IMR-90 (cell line): Measurements from ENCODE around the gene CAVIN1. TPM values are rescaled to one million over a fixed set of nuclear protein-coding genes. Genes with fewer than 3 reads are reported as not detected.

Experiments
- ATAC-seq: fragments of 200-7000 bp; cut with Tn5 transposase; 2 replicates; pipeline ENCODE4 v1.9.1; 2020; ENCODE audit warnings: low read depth, mild to moderate bottlenecking, moderate library complexity
- BruUV-seq: library from RNA; stranded (reverse); fragments of 400-500 nt; replicated peaks from 2 replicates; lab custom pipeline; 2021; lab: Mats Ljungman, UMichigan
- CTCF ChIA-PET: fragments of 300-600 bp; formaldehyde crosslinking; extraction: SDS; loops from one replicate; lab custom pipeline; 2021; ENCODE audit warnings: antibody characterized with exemption; lab: Yijun Ruan, JAX
- POLR2A ChIA-PET: fragments of 300-600 bp; sonication (Branson Sonifier 250); formaldehyde crosslinking; loops from one replicate; lab custom pipeline; 2022; ENCODE audit warnings: antibody characterized with exemption; ENCODE audit not compliant: unreplicated experiment; lab: Charles Lee
- DNase-seq: peaks from one replicate; pipeline ENCODE4 v3.0.0; 2013
- H2AFZ ChIP-seq: replicated peaks from 2 replicates; pipeline ENCODE3; 2013; ENCODE audit warnings: low read length, mild to moderate bottlenecking; ENCODE audit not compliant: poor library complexity
- H2AK5ac ChIP-seq: 2 replicates; pipeline ENCODE4 v1.6.1; 2013; ENCODE audit warnings: low read depth, low read length, inconsistent platforms
- H2AK9ac ChIP-seq: replicated peaks from 2 replicates; pipeline ENCODE3; 2013; ENCODE audit warnings: mild to moderate bottlenecking, low read depth, low read length, moderate library complexity; ENCODE audit not compliant: poor library complexity
- H2BK120ac ChIP-seq: 2 replicates; pipeline ENCODE4 v1.6.1; 2013; ENCODE audit warnings: low read depth, low read length, inconsistent platforms
- H2BK15ac ChIP-seq: 3 replicates; pipeline ENCODE4 v1.6.1; 2013; ENCODE audit warnings: low read depth, low read length, inconsistent platforms
- H2BK20ac ChIP-seq: 2 replicates; pipeline ENCODE4 v1.6.1; 2013; ENCODE audit warnings: low read depth, mild to moderate bottlenecking, inconsistent platforms, low read length, moderate library complexity
- H2BK5ac ChIP-seq: 2 replicates; pipeline ENCODE4 v1.6.1; 2013; ENCODE audit warnings: mild to moderate bottlenecking, low read depth, low read length, inconsistent platforms; ENCODE audit not compliant: poor library complexity, severe bottlenecking
- H3K14ac ChIP-seq: replicated peaks from 2 replicates; pipeline ENCODE4 v1.6.1; 2013; ENCODE audit warnings: low read depth, low read length, inconsistent platforms
- H3K18ac ChIP-seq: 2 replicates; pipeline ENCODE4 v1.6.1; 2013; ENCODE audit warnings: low read depth, low read length, control low read depth
- H3K23ac ChIP-seq: 2 replicates; pipeline ENCODE4 v1.6.1; 2013; ENCODE audit warnings: low read depth, low read length, inconsistent platforms
- H3K27ac ChIP-seq: 2 replicates; pipeline ENCODE4 v1.5.1; 2013; ENCODE audit warnings: mild to moderate bottlenecking, control low read depth, low read length; ENCODE audit not compliant: insufficient read depth
- H3K27me3 ChIP-seq: 2 replicates; pipeline ENCODE4 v1.6.1; 2013; ENCODE audit warnings: low read length; ENCODE audit not compliant: control insufficient read depth, insufficient read depth
- H3K36me3 ChIP-seq: 2 replicates; pipeline ENCODE4 v1.6.1; 2013; ENCODE audit warnings: low read length, mixed read lengths; ENCODE audit not compliant: control insufficient read depth, insufficient read depth
- H3K4ac ChIP-seq: 2 replicates; pipeline ENCODE4 v1.6.1; 2013; ENCODE audit warnings: low read depth, low read length, inconsistent platforms
- H3K4me1 ChIP-seq: 2 replicates; pipeline ENCODE4 v1.6.1; 2013; ENCODE audit warnings: low read length, mixed read lengths; ENCODE audit not compliant: control insufficient read depth, insufficient read depth
- H3K4me2 ChIP-seq: 2 replicates; pipeline ENCODE4 v1.6.1; 2013; ENCODE audit warnings: low read depth, mild to moderate bottlenecking, control low read depth, low read length, moderate library complexity
- H3K4me3 ChIP-seq: 2 replicates; pipeline ENCODE4 v1.5.1; 2013; ENCODE audit warnings: low read depth, mild to moderate bottlenecking, control low read depth, low read length, moderate library complexity; ENCODE audit not compliant: insufficient read depth
- H3K56ac ChIP-seq: 2 replicates; pipeline ENCODE4 v1.6.1; 2013; ENCODE audit warnings: low read length, inconsistent platforms; ENCODE audit not compliant: insufficient read depth; ENCODE audit errors: extremely low read depth
- H3K79me1 ChIP-seq, 2 experiments: 2 replicates each; pipeline ENCODE4 v1.6.1; 2013; ENCODE audit warnings: low read length in 2 of 2, inconsistent platforms in 1 of 2, low read depth in 1 of 2
- H3K9ac ChIP-seq: 2 replicates; pipeline ENCODE4 v1.6.1; 2013; ENCODE audit warnings: low read depth, low read length, control low read depth
- H3K9me1 ChIP-seq: 2 replicates; pipeline ENCODE4 v1.6.1; 2013; ENCODE audit warnings: low read length, inconsistent platforms; ENCODE audit not compliant: insufficient read depth
- H3K9me3 ChIP-seq: 2 replicates; pipeline ENCODE4 v1.6.1; 2013; ENCODE audit warnings: low read length; ENCODE audit not compliant: control insufficient read depth, insufficient read depth
- H4K20me1 ChIP-seq: 2 replicates; pipeline ENCODE4 v1.6.1; 2013; ENCODE audit warnings: low read length, inconsistent platforms; ENCODE audit not compliant: insufficient read depth
- H4K5ac ChIP-seq: 2 replicates; pipeline ENCODE4 v1.6.1; 2013; ENCODE audit warnings: mild to moderate bottlenecking, low read depth, low read length, control low read depth
- H4K8ac ChIP-seq, 2 experiments: 2 replicates each; pipeline ENCODE4 v1.6.1; 2013; ENCODE audit warnings: low read depth in 2 of 2, low read length in 2 of 2, control low read depth in 1 of 2, inconsistent platforms in 1 of 2
- H4K91ac ChIP-seq: 2 replicates; pipeline ENCODE4 v1.6.1; 2013; ENCODE audit warnings: low read depth, low read length, inconsistent platforms; ENCODE audit not compliant: insufficient read depth
- BHLHE40 ChIP-seq: fragments of 150-350 bp; IDR thresholded peaks from 2 replicates; pipeline ENCODE4 v1.6.1; 2016; ENCODE audit warnings: mild to moderate bottlenecking, low read depth, low read length
- CEBPB ChIP-seq: IDR thresholded peaks from 2 replicates; pipeline ENCODE4 v1.6.1; 2012; ENCODE audit warnings: low read depth, low read length, improper control_type of control experiment
- CHD1 ChIP-seq: IDR thresholded peaks from 2 replicates; pipeline ENCODE4 v1.6.1; 2012; ENCODE audit warnings: low read depth, low read length, improper control_type of control experiment
- FOS ChIP-seq: fragments of 150-350 bp; IDR thresholded peaks from 2 replicates; pipeline ENCODE4 v1.6.1; 2016; ENCODE audit warnings: low read depth, low read length
- MAFK ChIP-seq: IDR thresholded peaks from 2 replicates; pipeline ENCODE4 v1.6.1; 2012; ENCODE audit warnings: low read depth, low read length, improper control_type of control experiment
- MAZ ChIP-seq: IDR thresholded peaks from 2 replicates; pipeline ENCODE4 v1.6.1; 2012; ENCODE audit warnings: low read depth, mild to moderate bottlenecking, low read length, improper control_type of control experiment, moderate library complexity, borderline replicate concordance
- MXI1 ChIP-seq: IDR thresholded peaks from 2 replicates; pipeline ENCODE4 v1.6.1; 2012; ENCODE audit warnings: low read depth, mild to moderate bottlenecking, low read length, moderate library complexity, borderline replicate concordance
- NFE2L2 ChIP-seq: fragments of 150-350 bp; IDR thresholded peaks from 2 replicates; pipeline ENCODE4 v1.6.1; 2016; ENCODE audit warnings: low read depth, mild to moderate bottlenecking, low read length
- RAD21 ChIP-seq: IDR thresholded peaks from 2 replicates; pipeline ENCODE4 v1.6.1; 2012; ENCODE audit warnings: low read length, improper control_type of control experiment
- RCOR1 ChIP-seq: IDR thresholded peaks from 2 replicates; pipeline ENCODE4 v1.6.1; 2012; ENCODE audit warnings: mild to moderate bottlenecking, low read length, improper control_type of control experiment; ENCODE audit not compliant: insufficient replicate concordance
- WGBS, 2 experiments: methylation state at CpG; one replicate each; pipeline versions ENCODE4 v1.1.5 to v1.1.7; 2013; ENCODE audit warnings: missing lambda C conversion rate in 2 of 2; ENCODE audit not compliant: insufficient read length in 1 of 2; ENCODE audit errors: extremely low coverage in 2 of 2; 5-methylcytosine and 5-hydroxymethylcytosine counted together
- dilution Hi-C: fragments of 300-500 bp; cut with HindIII; formaldehyde crosslinking; loops from one replicate; pipeline ENCODE4 v1.14.3; 2018; ENCODE audit warnings: low sequenced_read_pairs; ENCODE audit not compliant: unreplicated experiment
- in situ Hi-C: fragments of 300-500 bp; cut with MboI; formaldehyde crosslinking; loops from 3 replicates; pipeline ENCODE4 v1.14.3; 2019; ENCODE audit warnings: low sequenced_read_pairs, inconsistent platforms, mixed read lengths
- intact Hi-C: fragments of 100-400 bp; cut with micrococcal nuclease; formaldehyde crosslinking; loops from 2 replicates; pipeline ENCODE4 v1.10.0; 2022
- polyA plus RNA-seq, 3 experiments: library from polyadenylated mRNA; depleted of rRNA; stranded (reverse); fragments of >200 nt; gene quantifications; 2 replicates each; pipeline ENCODE4 v1.2.3, GENCODE V29; 2012; ENCODE audit warnings: low replicate concordance in 1 of 3
- total RNA-seq: library from RNA; depleted of rRNA; stranded (reverse); fragments of >200 nt; gene quantifications from 2 replicates; pipeline ENCODE4 v1.2.3, GENCODE V29; 2012
- TF ChIP-seq, protein P1 (sequence below): fragments of 150-350 bp; IDR thresholded peaks from 2 replicates; pipeline ENCODE4 v1.6.1; 2016; ENCODE audit warnings: low read depth, mild to moderate bottlenecking, low read length, moderate library complexity, borderline replicate concordance
- TF ChIP-seq, protein P2 (sequence below): conservative IDR thresholded peaks from 2 replicates; pipeline ENCODE4 v1.5.1; 2012; ENCODE audit warnings: mild to moderate bottlenecking, low read depth, low read length, improper control_type of control experiment

CAVIN1 gene
- total and polyA plus RNA-seq, 2 of the 4 experiments (the other 2 are of a cell fraction): 491 to 556 TPM

- peak overlapping the region; percentile 60 for H2BK15ac ChIP-seq
- H3K4me1 ChIP-seq: peaks cover 13% of the 10 kb centered on the region
- peak overlapping the region; percentile 57; the same call in 1 of the 2 replicates for H3K23ac ChIP-seq
- H4K8ac ChIP-seq: peak overlapping the region; percentile 14 to 55; a peak in 2 of 4 replicates
- H3K27ac ChIP-seq: peak overlapping the region; percentile 64
- H3K27me3 ChIP-seq: no peaks in the 10 kb centered on the region
- H3K4me2 ChIP-seq: peak overlapping the region; percentile 64; the same call in 1 of the 2 replicates
- H3K56ac ChIP-seq: peak overlapping the region; percentile 5; the same call in 1 of the 2 replicates
- peak overlapping the region; percentile 73; the same call in 1 of the 2 replicates for H3K4ac ChIP-seq
- 17% methylated on average over 1 of the region's 4 CpGs; no CpG with 5 or more reads in 1 of the 2 experiments for WGBS, 2 experiments
- intact Hi-C loops (loop anchor here (1.0 to 2.0 kb wide), 3 partner anchors 30 to 99 kb away; partner anchors contain the start of gene ATP6V0A1), in situ Hi-C loops (loop anchor here (5.0 kb wide), 1 partner anchor 99 kb away; no protein-coding TSS in a partner anchor), dilution Hi-C loops (no loop called here)
- H3K18ac ChIP-seq: peak overlapping the region; percentile 56; the same call in 1 of the 2 replicates
- H2BK5ac ChIP-seq: peak overlapping the region; percentile 76
- peak overlapping the region; percentile 31; the same call in 1 of the 2 replicates for H3K9ac ChIP-seq
- DNase-seq: peak; percentile 99
- H4K5ac ChIP-seq: peak overlapping the region; percentile 47; the same call in 1 of the 2 replicates
- peak overlapping the region; percentile 44 for H2BK20ac ChIP-seq
- H2BK120ac ChIP-seq: peak overlapping the region; percentile 76
- peak overlapping the region; percentile 63 for H4K91ac ChIP-seq
- ChIA-PET POLR2A (no interaction called here), CTCF (interaction anchor here (0.6 to 1.1 kb wide), 3 partner anchors 12 to 36 kb away, joined by 3 to 4 read pairs (median 3); no protein-coding TSS in a partner anchor)
- H3K4me3 ChIP-seq: no peak overlapping the region
- peak; percentile 92 for ATAC-seq
- peaks cover 3% of the 10 kb centered on the region; the same call in 1 of the 2 replicates for H4K20me1 ChIP-seq
- H3K9me1 ChIP-seq: no peaks in the 10 kb centered on the region
- peak overlapping the region; percentile 84; the same call in 1 of the 2 replicates for H2AK5ac ChIP-seq
- no peak overlapping the region for H2AK9ac ChIP-seq
- peak overlapping the region; percentile 71 for H2AFZ ChIP-seq
- peak overlapping the region; percentile 77; the same call in 1 of the 2 replicates for H3K14ac ChIP-seq
- H3K9me3 ChIP-seq: no peaks in the 10 kb centered on the region
- BruUV-seq: no TSS peak
- peaks cover 0 to 26% of the 10 kb centered on the region in 2 experiments; a peak in 2 of 4 replicates for H3K79me1 ChIP-seq
- H3K36me3 ChIP-seq: no peaks in the 10 kb centered on the region
- TF ChIP-seq, protein P1, sequence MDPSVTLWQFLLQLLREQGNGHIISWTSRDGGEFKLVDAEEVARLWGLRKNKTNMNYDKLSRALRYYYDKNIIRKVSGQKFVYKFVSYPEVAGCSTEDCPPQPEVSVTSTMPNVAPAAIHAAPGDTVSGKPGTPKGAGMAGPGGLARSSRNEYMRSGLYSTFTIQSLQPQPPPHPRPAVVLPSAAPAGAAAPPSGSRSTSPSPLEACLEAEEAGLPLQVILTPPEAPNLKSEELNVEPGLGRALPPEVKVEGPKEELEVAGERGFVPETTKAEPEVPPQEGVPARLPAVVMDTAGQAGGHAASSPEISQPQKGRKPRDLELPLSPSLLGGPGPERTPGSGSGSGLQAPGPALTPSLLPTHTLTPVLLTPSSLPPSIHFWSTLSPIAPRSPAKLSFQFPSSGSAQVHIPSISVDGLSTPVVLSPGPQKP: no peak
- TF ChIP-seq, protein P2, sequence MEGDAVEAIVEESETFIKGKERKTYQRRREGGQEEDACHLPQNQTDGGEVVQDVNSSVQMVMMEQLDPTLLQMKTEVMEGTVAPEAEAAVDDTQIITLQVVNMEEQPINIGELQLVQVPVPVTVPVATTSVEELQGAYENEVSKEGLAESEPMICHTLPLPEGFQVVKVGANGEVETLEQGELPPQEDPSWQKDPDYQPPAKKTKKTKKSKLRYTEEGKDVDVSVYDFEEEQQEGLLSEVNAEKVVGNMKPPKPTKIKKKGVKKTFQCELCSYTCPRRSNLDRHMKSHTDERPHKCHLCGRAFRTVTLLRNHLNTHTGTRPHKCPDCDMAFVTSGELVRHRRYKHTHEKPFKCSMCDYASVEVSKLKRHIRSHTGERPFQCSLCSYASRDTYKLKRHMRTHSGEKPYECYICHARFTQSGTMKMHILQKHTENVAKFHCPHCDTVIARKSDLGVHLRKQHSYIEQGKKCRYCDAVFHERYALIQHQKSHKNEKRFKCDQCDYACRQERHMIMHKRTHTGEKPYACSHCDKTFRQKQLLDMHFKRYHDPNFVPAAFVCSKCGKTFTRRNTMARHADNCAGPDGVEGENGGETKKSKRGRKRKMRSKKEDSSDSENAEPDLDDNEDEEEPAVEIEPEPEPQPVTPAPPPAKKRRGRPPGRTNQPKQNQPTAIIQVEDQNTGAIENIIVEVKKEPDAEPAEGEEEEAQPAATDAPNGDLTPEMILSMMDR: peak; percentile 82
- no peak for TF ChIP-seq MAZ
- peak; percentile 61; the same call in 1 of the 2 replicates for TF ChIP-seq MAFK
- 0 out of 2 replicates have a peak, but pooled peaks have one; percentile 2 for TF ChIP-seq CEBPB
- peak; percentile 40 for TF ChIP-seq BHLHE40
- peak; percentile 96 for TF ChIP-seq RCOR1
- no peak for TF ChIP-seq NFE2L2
- TF ChIP-seq FOS: peak; percentile 91
- no peak for TF ChIP-seq MXI1
- TF ChIP-seq RAD21: peak; percentile 82
- peak; percentile 44; the same call in 1 of the 2 replicates for TF ChIP-seq CHD1
Observed at GRCh38 chr17:42428141-42428944, 5.3 kb upstream of the CAVIN1 start.
